Lung (tissue), 12 donors: ENCODE results near the gene FRYL. TPM values are rescaled to one million over a fixed set of nuclear protein-coding genes. Genes with fewer than 3 reads are reported as not detected.
A peak's percentile ranks its signal among the peaks of the same experiment; 100 is the strongest.

Experiments used
- ATAC-seq: fragments of 200-7000 bp; cut with Tn5 transposase; one replicate; pipeline ENCODE4 v1.9.1; 2020; ENCODE audit warnings: moderate number of reproducible peaks; ENCODE audit not compliant: insufficient read depth, low FRiP score
- DNase-seq, 3 donors: peaks; one replicate each; pipeline ENCODE4 v3.0.0-alpha.2; 2013 to 2017
- H3K27ac ChIP-seq, 2 donors: one replicate each; pipeline ENCODE4 v1.5.1; 2013; ENCODE audit warnings: mild to moderate bottlenecking in 2 of 2, moderate library complexity in 2 of 2, control low read depth in 1 of 2, inconsistent platforms in 1 of 2, low read depth in 1 of 2, low read length in 1 of 2
- H3K27me3 ChIP-seq, 3 donors: one replicate each; pipeline ENCODE4 v1.5.1; 2013; ENCODE audit warnings: low read length in 2 of 3; ENCODE audit not compliant: control insufficient read depth in 3 of 3, insufficient read depth in 3 of 3
- H3K36me3 ChIP-seq, 4 donors: one replicate each; pipeline ENCODE4 v1.5.1; 2013; ENCODE audit warnings: low read length in 4 of 4, mild to moderate bottlenecking in 1 of 4, moderate library complexity in 1 of 4; ENCODE audit not compliant: control insufficient read depth in 4 of 4, insufficient read depth in 4 of 4
- H3K4me1 ChIP-seq, 5 donors: one replicate each; pipeline ENCODE4 v1.5.1; 2013; ENCODE audit warnings: low read length in 5 of 5, mild to moderate bottlenecking in 2 of 5, moderate library complexity in 1 of 5; ENCODE audit not compliant: control insufficient read depth in 5 of 5, insufficient read depth in 5 of 5
- H3K4me3 ChIP-seq: one replicate; pipeline ENCODE4 v1.5.1; 2013; ENCODE audit warnings: mild to moderate bottlenecking, control low read depth, moderate library complexity
- H3K9ac ChIP-seq, 2 donors: one replicate each; pipeline ENCODE4 v1.5.1; 2013; ENCODE audit warnings: low read length in 2 of 2, control low read depth in 1 of 2; ENCODE audit not compliant: insufficient read depth in 1 of 2
- H3K9me3 ChIP-seq, 4 donors: one replicate each; pipeline ENCODE4 v1.5.1; 2013; ENCODE audit warnings: low read length in 3 of 4, mild to moderate bottlenecking in 1 of 4, moderate library complexity in 1 of 4; ENCODE audit not compliant: control insufficient read depth in 4 of 4, insufficient read depth in 3 of 4
- WGBS, 2 donors: extraction: QIAGEN DNeasy Blood & Tissue Kit; methylation state at CpG; one replicate each; pipeline ENCODE4 v1.1.7; 2013; 5-methylcytosine and 5-hydroxymethylcytosine counted together
- polyA plus RNA-seq, 2 donors: library from polyadenylated mRNA; stranded (reverse); fragments of 200-250 nt; gene quantifications; one replicate each; pipeline ENCODE4 v1.2.1, GENCODE V29; 2013
- total RNA-seq, 2 donors: library from RNA; depleted of rRNA in 1 of 2; stranded (reverse); fragments of >200 nt in 1 of 2; gene quantifications; one replicate each; pipeline ENCODE4 v1.2.1, GENCODE V29; 2014 to 2021
- TF ChIP-seq, protein P1 (sequence below): IDR thresholded peaks from 2 replicates; pipeline ENCODE4 v1.5.1; 2012; ENCODE audit warnings: mild to moderate bottlenecking; ENCODE audit errors: control extremely low read depth, extremely low read depth
- donor health status: control.
- donor health status: control.
- donor health status: Bipolar disorder and iron deficiency.
- donor health status: healthy.
- donor health status: DM: yes; HTN: yes; CAD: no.

Gene FRYL
- total and polyA plus RNA-seq, 4 donors = 12.6 to 188 (median 31.7) TPM

DNA sequence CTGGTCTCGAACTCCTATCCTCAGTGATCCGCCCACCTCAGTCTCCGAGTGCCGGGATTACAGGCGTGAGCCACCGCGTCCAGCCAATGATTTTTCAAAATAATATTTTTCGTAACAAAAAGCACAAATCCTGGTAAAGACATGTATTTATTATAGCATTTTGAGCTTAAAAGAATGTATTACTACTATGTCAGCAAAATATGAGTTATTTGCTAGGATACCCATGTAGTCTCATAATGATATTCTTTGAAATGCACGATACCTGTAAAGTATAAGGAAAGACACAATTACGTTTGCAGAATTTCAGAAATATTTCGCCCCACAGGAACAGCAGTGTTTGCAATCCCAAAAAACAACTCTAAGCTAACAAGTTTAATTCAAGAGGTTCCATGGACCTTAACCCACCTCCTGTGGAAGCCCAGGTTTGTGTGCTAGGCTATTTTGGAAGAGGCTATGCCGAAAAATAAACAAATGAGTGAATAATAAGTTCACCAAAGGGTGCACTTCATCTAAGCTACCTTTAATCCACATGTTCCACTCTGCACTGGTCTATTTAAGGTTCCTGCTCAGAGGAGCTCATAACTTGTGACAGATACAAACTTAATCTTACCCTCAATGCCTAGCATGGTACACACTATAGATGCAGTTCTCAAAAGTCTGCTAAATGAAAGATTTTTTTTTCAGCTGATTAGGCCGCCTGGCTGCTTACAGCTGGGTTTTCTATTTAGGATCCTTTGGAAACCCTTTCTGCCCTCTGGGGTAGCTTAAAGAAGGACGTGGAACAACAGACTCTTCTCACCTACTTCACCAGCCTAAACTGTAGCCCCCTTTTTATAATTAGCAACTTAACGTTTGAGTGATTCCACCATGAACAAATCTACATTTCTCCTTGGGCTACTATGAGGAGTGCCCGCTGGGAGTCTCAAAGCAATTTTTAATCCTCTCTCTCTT, 5.0 kb downstream of the FRYL start:
- H3K27me3 ChIP-seq = no peaks in the 10 kb centered on the region
- TF ChIP-seq, protein P1, sequence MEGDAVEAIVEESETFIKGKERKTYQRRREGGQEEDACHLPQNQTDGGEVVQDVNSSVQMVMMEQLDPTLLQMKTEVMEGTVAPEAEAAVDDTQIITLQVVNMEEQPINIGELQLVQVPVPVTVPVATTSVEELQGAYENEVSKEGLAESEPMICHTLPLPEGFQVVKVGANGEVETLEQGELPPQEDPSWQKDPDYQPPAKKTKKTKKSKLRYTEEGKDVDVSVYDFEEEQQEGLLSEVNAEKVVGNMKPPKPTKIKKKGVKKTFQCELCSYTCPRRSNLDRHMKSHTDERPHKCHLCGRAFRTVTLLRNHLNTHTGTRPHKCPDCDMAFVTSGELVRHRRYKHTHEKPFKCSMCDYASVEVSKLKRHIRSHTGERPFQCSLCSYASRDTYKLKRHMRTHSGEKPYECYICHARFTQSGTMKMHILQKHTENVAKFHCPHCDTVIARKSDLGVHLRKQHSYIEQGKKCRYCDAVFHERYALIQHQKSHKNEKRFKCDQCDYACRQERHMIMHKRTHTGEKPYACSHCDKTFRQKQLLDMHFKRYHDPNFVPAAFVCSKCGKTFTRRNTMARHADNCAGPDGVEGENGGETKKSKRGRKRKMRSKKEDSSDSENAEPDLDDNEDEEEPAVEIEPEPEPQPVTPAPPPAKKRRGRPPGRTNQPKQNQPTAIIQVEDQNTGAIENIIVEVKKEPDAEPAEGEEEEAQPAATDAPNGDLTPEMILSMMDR = no peak
- DNase-seq = no peak
- no peaks in the 10 kb centered on the region for H3K9me3 ChIP-seq
- no peak overlapping the region for H3K4me3 ChIP-seq
- H3K27ac ChIP-seq = peak overlapping the region in 1 of 2 donors; percentile 53
- WGBS, 2 donors = 85 to 86% methylated on average over 16 of the region's 16 CpGs
- no peak overlapping the region for H3K9ac ChIP-seq
- H3K36me3 ChIP-seq = no peaks in the 10 kb centered on the region
- H3K4me1 ChIP-seq = peaks cover 0 to 36% (median 14%) of the 10 kb centered on the region in 5 donors
- ATAC-seq = no peak

DNA sequence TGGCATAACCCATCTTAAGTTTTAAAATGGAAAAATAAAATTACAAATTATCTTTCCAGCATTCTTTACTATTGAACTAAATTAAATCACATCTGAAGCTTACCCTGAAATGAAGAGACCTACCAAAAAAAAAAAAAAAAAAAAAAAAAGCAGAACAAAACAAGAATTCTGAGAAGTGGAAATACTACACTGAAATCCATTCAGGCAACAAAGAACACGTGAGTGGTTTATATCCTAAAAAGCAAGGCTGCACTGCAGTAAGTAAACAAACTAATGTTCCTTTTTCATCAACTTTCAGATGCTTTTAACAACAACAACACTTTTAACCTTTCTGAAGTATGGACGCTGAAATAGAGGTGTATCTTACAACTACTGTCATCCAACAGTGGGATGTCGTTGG, 7.5 kb downstream of the FRYL start:
- H3K4me1 ChIP-seq = peaks cover 0 to 28% (median 10%) of the 10 kb centered on the region in 5 donors

DNA sequence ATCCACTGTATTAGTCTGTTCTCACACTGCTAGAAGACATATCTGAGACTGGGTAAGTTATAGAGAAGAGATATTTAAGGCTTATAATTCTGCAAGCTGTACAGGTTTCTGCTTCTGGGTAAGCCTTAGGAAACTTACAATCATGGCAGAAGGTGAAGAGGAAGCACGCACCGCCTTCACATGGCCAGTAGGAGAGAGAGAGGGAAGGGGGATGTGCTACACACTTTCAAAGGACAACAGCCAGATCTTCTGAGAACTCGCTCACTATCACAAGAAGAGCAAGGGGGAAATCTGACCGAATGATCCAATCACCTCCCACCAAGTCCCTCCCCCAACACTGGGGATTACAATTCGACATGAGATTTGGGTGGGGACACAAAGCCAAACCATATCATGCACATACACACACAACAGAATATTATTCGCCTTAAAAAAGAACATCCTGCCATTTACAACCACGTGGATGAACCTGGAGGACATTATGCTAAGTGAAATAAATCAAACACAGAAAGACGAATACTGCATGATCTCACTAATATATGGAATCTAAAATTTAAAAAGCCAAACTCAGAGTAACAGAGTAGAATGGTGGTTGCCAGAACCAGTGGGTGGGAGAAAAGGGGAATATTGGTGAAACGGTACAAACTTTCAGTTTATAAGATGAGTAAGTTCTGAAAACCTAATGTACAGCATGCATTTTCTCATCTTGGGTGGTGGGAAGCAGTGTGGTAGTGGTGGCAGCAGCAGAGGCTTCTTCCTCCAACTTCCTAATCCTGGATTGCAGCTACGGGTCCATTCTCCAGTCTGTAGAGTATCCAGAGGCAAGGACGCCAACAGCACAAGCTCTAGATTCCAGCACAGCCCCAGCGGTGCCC, 12.8 kb downstream of the FRYL start:
- peaks cover 0 to 5% (median 1%) of the 10 kb centered on the region in 4 donors for H3K36me3 ChIP-seq
- 94 to 95% methylated on average over 12 of the region's 12 CpGs for WGBS, 2 donors
- ATAC-seq (no peak), DNase-seq (no peak)
- no peak overlapping the region for H3K9ac ChIP-seq
- no peak overlapping the region for H3K4me3 ChIP-seq
- TF ChIP-seq, protein P1 = no peak
- H3K9me3 ChIP-seq = no peaks in the 10 kb centered on the region
- no peaks in the 10 kb centered on the region for H3K27me3 ChIP-seq
- H3K4me1 ChIP-seq = peaks cover 0 to 11% (median 3%) of the 10 kb centered on the region in 5 donors
- no peak overlapping the region for H3K27ac ChIP-seq

More for the DNA sequence above, 7.5 kb downstream of the FRYL start:
- no peak for ATAC-seq
- 55 to 68% methylated on average over 3 of the region's 3 CpGs for WGBS, 2 donors
- no peaks in the 10 kb centered on the region for H3K27me3 ChIP-seq
- DNase-seq = no peak
- H3K36me3 ChIP-seq = no peaks in the 10 kb centered on the region
- H3K27ac ChIP-seq = no peak overlapping the region
- no peak overlapping the region for H3K4me3 ChIP-seq
- TF ChIP-seq, protein P1 = no peak
- H3K9ac ChIP-seq = no peak overlapping the region
- H3K9me3 ChIP-seq = no peaks in the 10 kb centered on the region
